Peyer's patch (tissue), 4 donors: Measurements from ENCODE around the gene NASP. TPM values are rescaled to one million over a fixed set of nuclear protein-coding genes. Genes with fewer than 3 reads are reported as not detected.

ENCODE experiments used
- DNase-seq, 3 donors: peaks; one replicate each; pipeline ENCODE4 v3.0.0-alpha.2; 2017 to 2019
- H3K27ac ChIP-seq, 4 donors: fragments of 200-600 bp; sonication (generic); one replicate each; pipeline ENCODE4 v1.5.1; 2016 to 2019
- H3K27me3 ChIP-seq, 2 donors: fragments of 200-600 bp; sonication (generic); one replicate each; pipeline ENCODE4 v1.5.1; 2019
- H3K36me3 ChIP-seq, 3 donors: fragments of 200-600 bp; sonication (generic); one replicate each; pipeline ENCODE4 v1.5.1; 2016 to 2019
- H3K4me1 ChIP-seq, 4 donors: fragments of 200-600 bp; sonication (generic); one replicate each; pipeline ENCODE4 v1.5.1; 2016 to 2019
- H3K4me3 ChIP-seq, 4 donors: fragments of 200-600 bp; sonication (generic); 1 replicate in 3 of 4; 2 replicates in 1 of 4; pipeline ENCODE4 v1.5.1; 2016 to 2019; ENCODE audit warnings: mild to moderate bottlenecking in 1 of 4
- H3K9me3 ChIP-seq, 4 donors: fragments of 200-600 bp; sonication (generic); one replicate each; pipeline ENCODE4 v1.5.1; 2016 to 2019; ENCODE audit warnings: mild to moderate bottlenecking in 1 of 4
- POLR2A ChIP-seq, 2 donors: fragments of 450-650 bp; IDR thresholded peaks; one replicate each; pipeline ENCODE4 v1.5.1; 2017; ENCODE audit warnings: antibody characterized with exemption in 2 of 2, mild to moderate bottlenecking in 2 of 2, moderate library complexity in 2 of 2
- total RNA-seq, 4 donors: library from RNA; depleted of rRNA; stranded (reverse); fragments of >200 nt; gene quantifications; one replicate each; pipeline ENCODE4 v1.1.0, GENCODE V29; 2016
- TF ChIP-seq, protein P1 (sequence below), 6 experiments: fragments of 450-650 bp in 4 of 6; fragments of 200-600 bp in 2 of 6; sonication (generic) in 1 of 6; IDR thresholded peaks; one replicate each; pipeline ENCODE4 v1.5.1; 2017 to 2019; ENCODE audit warnings: antibody characterized with exemption in 6 of 6, mild to moderate bottlenecking in 3 of 6, moderate library complexity in 1 of 6

NASP gene
- total RNA-seq, 4 donors from 2014 or later = 31.3 to 194 (median 63.8) TPM

DNA sequence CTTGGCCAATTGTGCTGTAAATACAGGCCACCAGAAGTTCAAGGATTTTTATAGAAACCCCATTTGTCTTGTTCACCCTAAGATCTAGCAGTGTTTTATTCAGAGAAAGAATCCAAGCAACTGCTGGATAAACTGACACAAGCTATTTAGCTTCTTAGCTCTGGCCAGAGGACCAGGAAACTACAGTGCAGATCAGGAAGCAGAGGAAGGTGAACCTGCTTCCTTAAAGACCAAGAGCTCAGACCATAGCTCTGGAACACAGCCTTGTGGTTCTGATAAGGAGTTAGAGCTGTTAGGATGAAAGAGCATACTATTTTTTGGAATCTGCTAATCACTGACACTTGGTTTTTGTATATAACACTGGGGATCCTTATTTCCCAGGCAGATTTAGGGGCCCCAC is 45.2 kb downstream of the NASP start:
- H3K36me3 ChIP-seq = peaks cover 0 to 87% (median 0%) of the 10 kb centered on the region in 3 donors
- H3K9me3 ChIP-seq = no peaks in the 10 kb centered on the region
- DNase-seq = no peak
- H3K27ac ChIP-seq = no peak overlapping the region
- H3K4me3 ChIP-seq = no peak overlapping the region
- H3K4me1 ChIP-seq = no peaks in the 10 kb centered on the region
- H3K27me3 ChIP-seq = no peaks in the 10 kb centered on the region
- no peak for TF ChIP-seq POLR2A (IDR thresholded peaks at IDR 0.05)
- TF ChIP-seq, protein P1, sequence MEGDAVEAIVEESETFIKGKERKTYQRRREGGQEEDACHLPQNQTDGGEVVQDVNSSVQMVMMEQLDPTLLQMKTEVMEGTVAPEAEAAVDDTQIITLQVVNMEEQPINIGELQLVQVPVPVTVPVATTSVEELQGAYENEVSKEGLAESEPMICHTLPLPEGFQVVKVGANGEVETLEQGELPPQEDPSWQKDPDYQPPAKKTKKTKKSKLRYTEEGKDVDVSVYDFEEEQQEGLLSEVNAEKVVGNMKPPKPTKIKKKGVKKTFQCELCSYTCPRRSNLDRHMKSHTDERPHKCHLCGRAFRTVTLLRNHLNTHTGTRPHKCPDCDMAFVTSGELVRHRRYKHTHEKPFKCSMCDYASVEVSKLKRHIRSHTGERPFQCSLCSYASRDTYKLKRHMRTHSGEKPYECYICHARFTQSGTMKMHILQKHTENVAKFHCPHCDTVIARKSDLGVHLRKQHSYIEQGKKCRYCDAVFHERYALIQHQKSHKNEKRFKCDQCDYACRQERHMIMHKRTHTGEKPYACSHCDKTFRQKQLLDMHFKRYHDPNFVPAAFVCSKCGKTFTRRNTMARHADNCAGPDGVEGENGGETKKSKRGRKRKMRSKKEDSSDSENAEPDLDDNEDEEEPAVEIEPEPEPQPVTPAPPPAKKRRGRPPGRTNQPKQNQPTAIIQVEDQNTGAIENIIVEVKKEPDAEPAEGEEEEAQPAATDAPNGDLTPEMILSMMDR (IDR thresholded peaks at IDR 0.05) = no peak

- no peaks in the 10 kb centered on the region for H3K4me1 ChIP-seq
- H3K27me3 ChIP-seq = no peaks in the 10 kb centered on the region
- no peak overlapping the region for H3K27ac ChIP-seq
- TF ChIP-seq, protein P1 (IDR thresholded peaks at IDR 0.05) = no peak
- TF ChIP-seq POLR2A (IDR thresholded peaks at IDR 0.05) = no peak
- peaks cover 0 to 98% (median 0%) of the 10 kb centered on the region in 3 donors for H3K36me3 ChIP-seq
- DNase-seq = no peak
- no peak overlapping the region for H3K4me3 ChIP-seq
- no peaks in the 10 kb centered on the region for H3K9me3 ChIP-seq
Observed at GRCh38 chr1:45630429-45630828, 46.6 kb downstream of the NASP start.

- H3K4me1 ChIP-seq = no peaks in the 10 kb centered on the region
- no peak overlapping the region for H3K4me3 ChIP-seq
- peaks cover 0 to 98% (median 0%) of the 10 kb centered on the region in 3 donors for H3K36me3 ChIP-seq
- no peaks in the 10 kb centered on the region for H3K9me3 ChIP-seq
- DNase-seq = no peak
- no peak overlapping the region for H3K27ac ChIP-seq
- TF ChIP-seq, protein P1 (IDR thresholded peaks at IDR 0.05) = no peak
- TF ChIP-seq POLR2A (IDR thresholded peaks at IDR 0.05) = no peak
- no peaks in the 10 kb centered on the region for H3K27me3 ChIP-seq
Observed at GRCh38 chr1:45635211-45635610, 51.4 kb downstream of the NASP start.

- no peaks in the 10 kb centered on the region for H3K27me3 ChIP-seq
- peaks cover 0 to 5% (median 0%) of the 10 kb centered on the region in 4 donors for H3K4me1 ChIP-seq
- no peak for DNase-seq
- no peak overlapping the region for H3K27ac ChIP-seq
- no peak overlapping the region for H3K4me3 ChIP-seq
- no peaks in the 10 kb centered on the region for H3K9me3 ChIP-seq
- TF ChIP-seq POLR2A (IDR thresholded peaks at IDR 0.05) = no peak
- TF ChIP-seq, protein P1 (IDR thresholded peaks at IDR 0.05) = no peak
- H3K36me3 ChIP-seq = peaks cover 0 to 74% (median 0%) of the 10 kb centered on the region in 3 donors
Observed at GRCh38 chr1:45640293-45640692, 56.5 kb downstream of the NASP start.

- TF ChIP-seq, protein P1 (IDR thresholded peaks at IDR 0.05) = no peak
- no peak for TF ChIP-seq POLR2A (IDR thresholded peaks at IDR 0.05)
- Histone ChIP-seq H3K36me3 (peaks cover 0 to 44% (median 0%) of the 10 kb centered on the region in 3 donors), H3K4me3 (no peak overlapping the region), H3K27ac (peak overlapping the region in 2 of 4 donors; percentile 81 to 82), H3K27me3 (no peaks in the 10 kb centered on the region), H3K4me1 (peaks cover 0 to 13% (median 0%) of the 10 kb centered on the region in 4 donors), H3K9me3 (no peaks in the 10 kb centered on the region)
- DNase-seq = no peak
Observed at GRCh38 chr1:45643321-45643720, 59.5 kb downstream of the NASP start.

DNA sequence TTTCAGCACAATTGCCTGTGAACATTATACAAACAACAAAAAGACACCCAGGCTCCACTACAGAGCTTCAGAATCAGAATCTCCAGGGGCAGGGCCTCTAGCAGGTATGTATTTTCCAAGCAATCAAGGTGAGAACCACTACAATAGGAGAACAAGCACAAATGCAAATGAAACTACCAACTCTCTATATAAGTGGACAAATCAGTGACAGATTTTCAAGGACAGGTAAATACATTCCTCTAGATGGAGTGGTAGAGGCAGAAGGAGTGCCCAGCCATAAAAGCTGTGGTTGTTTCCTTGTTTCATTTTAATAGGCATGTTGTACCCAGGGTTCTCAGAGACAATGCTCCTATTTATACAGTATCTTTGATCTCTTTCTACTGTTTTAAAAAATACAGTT is 60.1 kb downstream of the NASP start:
- H3K4me1 ChIP-seq = peaks cover 0 to 13% (median 0%) of the 10 kb centered on the region in 4 donors
- no peaks in the 10 kb centered on the region for H3K27me3 ChIP-seq
- peak overlapping the region in 3 of 4 donors; percentile 60 to 82 (median 81) for H3K27ac ChIP-seq
- H3K36me3 ChIP-seq = peaks cover 0 to 38% (median 0%) of the 10 kb centered on the region in 3 donors
- no peak overlapping the region for H3K4me3 ChIP-seq
- TF ChIP-seq, protein P1 (IDR thresholded peaks at IDR 0.05) = peak in 3 of 6 experiments; percentile 49 to 56 (median 56)
- peak in 1 of 2 donors; percentile 22 for TF ChIP-seq POLR2A (IDR thresholded peaks at IDR 0.05)
- no peak for DNase-seq
- H3K9me3 ChIP-seq = no peaks in the 10 kb centered on the region
